GM12878 (cell line): ENCODE measurements around the gene ALOXE3. TPM values are rescaled to one million over a fixed set of nuclear protein-coding genes. Genes with fewer than 3 reads are reported as not detected.

Source experiments
- ATAC-seq: fragments of 200-7000 bp; cut with Tn5 transposase; 3 replicates; pipeline ENCODE4 v1.9.1; 2020; ENCODE audit warnings: mild to moderate bottlenecking, moderate library complexity
- BruUV-seq: library from RNA; stranded (reverse); fragments of 400-500 nt; replicated peaks from 2 replicates; lab custom pipeline; 2021; lab: Mats Ljungman, UMichigan
- CTCF ChIA-PET: fragments of 300-600 bp; sonication (Branson Sonifier 250); formaldehyde crosslinking; extraction: SDS; loops from one replicate; lab custom pipeline; 2021; ENCODE audit warnings: inconsistent platforms; lab: Yijun Ruan, JAX
- POLR2A ChIA-PET: fragments of 350-600 bp; formaldehyde crosslinking; extraction: SDS; loops from one replicate; lab custom pipeline; 2021; ENCODE audit warnings: inconsistent platforms; lab: Charles Lee
- RAD21 ChIA-PET: fragments of 300-600 bp; sonication (Branson Sonifier 250); formaldehyde crosslinking; loops from one replicate; lab custom pipeline; 2023; ENCODE audit warnings: antibody characterized with exemption; ENCODE audit not compliant: unreplicated experiment; lab: Charles Lee
- SMC1A ChIA-PET: fragments of 300-600 bp; sonication (Branson Sonifier 250); formaldehyde crosslinking; loops from one replicate; lab custom pipeline; 2023; ENCODE audit not compliant: unreplicated experiment, uncharacterized antibody; lab: Charles Lee
- DNase-seq: peaks from one replicate; pipeline ENCODE4 v3.0.0-alpha.2; 2011; ENCODE audit warnings: low read depth, low spot score
- FAIRE-seq: peaks from 3 replicates; lab custom pipeline; 2011; peaks lifted over from hg19 to GRCh38; lab: Jason Lieb, UNC
- H2AFZ ChIP-seq: 2 replicates; pipeline ENCODE4 v1.6.0; 2011; ENCODE audit warnings: low read depth, low read length, control low read depth; ENCODE audit not compliant: control insufficient read depth
- H3K27ac ChIP-seq: 2 replicates; pipeline ENCODE4 v1.5.1; 2011; ENCODE audit warnings: control low read depth; ENCODE audit not compliant: control insufficient read depth, insufficient read depth
- H3K27me3 ChIP-seq, 2 experiments: replicated peaks in 1 of 2; 2 replicates each; pipeline versions ENCODE4 v1.6.0 to v1.6.1; 2011; ENCODE audit warnings: low read length in 1 of 2; ENCODE audit not compliant: control insufficient read depth in 2 of 2, insufficient read depth in 2 of 2
- H3K36me3 ChIP-seq, 2 experiments: 2 replicates each; pipeline ENCODE4 v1.5.1; 2011; ENCODE audit warnings: low read length in 1 of 2; ENCODE audit not compliant: control insufficient read depth in 2 of 2, insufficient read depth in 2 of 2
- H3K4me1 ChIP-seq: 2 replicates; pipeline ENCODE4 v1.6.1; 2011; ENCODE audit warnings: mild to moderate bottlenecking, low read length, moderate library complexity, mixed read lengths; ENCODE audit not compliant: control insufficient read depth, insufficient read depth
- H3K4me2 ChIP-seq: 2 replicates; pipeline ENCODE4 v1.6.0; 2011; ENCODE audit warnings: control low read depth; ENCODE audit not compliant: control insufficient read depth, insufficient read depth
- H3K4me3 ChIP-seq: fragments of 200-600 bp; sonication (generic); 2 replicates; pipeline ENCODE4 v1.5.1; 2016
- H3K79me2 ChIP-seq: 2 replicates; pipeline ENCODE4 v1.6.0; 2011; ENCODE audit warnings: low read length; ENCODE audit not compliant: control insufficient read depth, insufficient read depth
- H3K9ac ChIP-seq: 2 replicates; pipeline ENCODE4 v1.8.0; 2011; ENCODE audit warnings: low read length, control low read depth, mixed read lengths; ENCODE audit not compliant: control insufficient read depth, insufficient read depth
- H3K9me3 ChIP-seq: replicated peaks from 3 replicates; pipeline ENCODE4 v1.5.1; 2011; ENCODE audit warnings: mild to moderate bottlenecking, low read length; ENCODE audit not compliant: control insufficient read depth, insufficient read depth
- H4K20me1 ChIP-seq: 2 replicates; pipeline ENCODE4 v1.6.0; 2011; ENCODE audit not compliant: control insufficient read depth, insufficient read depth
- CBX3 ChIP-seq: fragments of 200-600 bp; sonication (generic); IDR thresholded peaks from 2 replicates; pipeline ENCODE4 v1.6.1; 2016; ENCODE audit warnings: low read depth, borderline replicate concordance
- CHD2 ChIP-seq: IDR thresholded peaks from 2 replicates; pipeline ENCODE4 v1.6.1; 2011; ENCODE audit warnings: low read depth, low read length, improper control_type of control experiment, borderline replicate concordance
- EGR1 ChIP-seq, 2 experiments: IDR thresholded peaks; 1 replicate in 1 of 2; 2 replicates in 1 of 2; pipeline ENCODE4 v1.6.1; 2011 to 2012; ENCODE audit warnings: low read depth in 2 of 2, low read length in 2 of 2, borderline replicate concordance in 1 of 2, mild to moderate bottlenecking in 1 of 2, moderate library complexity in 1 of 2
- ESRRA ChIP-seq: IDR thresholded peaks from 2 replicates; pipeline ENCODE4 v1.6.1; 2012; ENCODE audit warnings: mild to moderate bottlenecking, low read length, improper control_type of control experiment
- IRF4 ChIP-seq: IDR thresholded peaks from 2 replicates; pipeline ENCODE4 v1.6.1; 2011; ENCODE audit warnings: low read depth, low read length
- JUNB ChIP-seq: IDR thresholded peaks from 2 replicates; pipeline ENCODE4 v1.6.1; 2016; ENCODE audit warnings: antibody characterized with exemption, mild to moderate bottlenecking
- KLF5 ChIP-seq: fragments of 450-650 bp; IDR thresholded peaks from 2 replicates; pipeline ENCODE4 v1.6.1; 2014; ENCODE audit warnings: mild to moderate bottlenecking; ENCODE audit not compliant: partially characterized antibody
- NFXL1 ChIP-seq: fragments of 450-650 bp; IDR thresholded peaks from 2 replicates; pipeline ENCODE4 v1.6.1; 2017; ENCODE audit warnings: antibody characterized with exemption, mild to moderate bottlenecking, borderline replicate concordance
- NFYB ChIP-seq: IDR thresholded peaks from 2 replicates; pipeline ENCODE4 v1.6.1; 2011; ENCODE audit warnings: low read depth, mild to moderate bottlenecking, low read length, improper control_type of control experiment, moderate library complexity; ENCODE audit not compliant: insufficient read depth
- NKRF ChIP-seq: fragments of 450-650 bp; conservative IDR thresholded peaks from 2 replicates; pipeline ENCODE4 v1.6.1; 2017; ENCODE audit warnings: mild to moderate bottlenecking, moderate library complexity
- RBBP5 ChIP-seq: fragments of 200-600 bp; sonication (generic); conservative IDR thresholded peaks from 2 replicates; pipeline ENCODE4 v1.6.1; 2016
- SUPT20H ChIP-seq: IDR thresholded peaks from 2 replicates; pipeline ENCODE4 v1.6.1; 2011; ENCODE audit warnings: low read depth, mild to moderate bottlenecking, low read length, moderate library complexity, borderline replicate concordance; ENCODE audit not compliant: control insufficient read depth
- TAF1 ChIP-seq: IDR thresholded peaks from 2 replicates; pipeline ENCODE4 v1.6.1; 2011; ENCODE audit warnings: mild to moderate bottlenecking, low read depth, low read length, borderline replicate concordance
- TARDBP ChIP-seq: IDR thresholded peaks from 2 replicates; pipeline ENCODE4 v1.6.1; 2016; ENCODE audit warnings: borderline replicate concordance
- TBL1XR1 ChIP-seq: IDR thresholded peaks from 2 replicates; pipeline ENCODE4 v1.6.1; 2012; ENCODE audit warnings: low read depth, low read length, improper control_type of control experiment
- WGBS: methylation state at CpG from one replicate; pipeline ENCODE4 v1.1.6; 2016; ENCODE audit warnings: low lambda C conversion rate; ENCODE audit not compliant: insufficient replicate concordance, insufficient coverage; ENCODE audit errors: missing lambda C conversion rate; 5-methylcytosine and 5-hydroxymethylcytosine counted together
- in situ Hi-C: fragments of 300-500 bp; cut with MboI; formaldehyde crosslinking; loops from 9 replicates; pipeline ENCODE4 v1.14.3; 2018; ENCODE audit warnings: mixed read lengths
- intact Hi-C: fragments of 100-400 bp; cut with micrococcal nuclease; formaldehyde crosslinking; loops from one replicate; pipeline ENCODE4 v1.14.2; 2022; ENCODE audit not compliant: unreplicated experiment
- polyA plus RNA-seq, 11 experiments: library from polyadenylated mRNA; depleted of rRNA in 4 of 11; unstranded in 6 of 11; stranded (reverse) in 5 of 11; fragments of >200 nt; fragmentation: Nextera tagmentation in 4 of 11; fragmentation: Illumina TruSeq in 1 of 11; extraction: Ambion mirVana in 4 of 11; extraction: Trizol in 1 of 11; gene quantifications; 1 replicate in 1 of 11; 2 replicates in 10 of 11; pipeline versions ENCODE4 v1.2.1 to v1.2.3, GENCODE V29; 2011 to 2016; ENCODE audit warnings: inconsistent platforms in 2 of 11, missing spikeins in 2 of 11, low read depth in 1 of 11
- total RNA-seq, 4 experiments: library from RNA; depleted of rRNA in 3 of 4; stranded (reverse); fragments of >200 nt in 3 of 4; fragmentation: Illumina TruSeq in 1 of 4; extraction: Trizol in 1 of 4; gene quantifications; 2 replicates each; pipeline versions ENCODE4 v1.2.1 to v1.2.3, GENCODE V29; 2013 to 2021
- TF ChIP-seq, protein P1 (sequence below): fragments of 150-350 bp; IDR thresholded peaks from 2 replicates; pipeline ENCODE4 v1.6.1; 2016; ENCODE audit warnings: low read depth, low read length
- TF ChIP-seq, protein P2 (sequence below): fragments of 450-650 bp; IDR thresholded peaks from 2 replicates; pipeline ENCODE4 v1.6.1; 2017; ENCODE audit warnings: borderline replicate concordance

Gene ALOXE3
- total and polyA plus RNA-seq, 10 of the 15 experiments (the other 5 are each of a cell fraction or from before 2014, with no cell fraction given): 0.04 TPM; not detected in 9

- TF ChIP-seq, protein P1, sequence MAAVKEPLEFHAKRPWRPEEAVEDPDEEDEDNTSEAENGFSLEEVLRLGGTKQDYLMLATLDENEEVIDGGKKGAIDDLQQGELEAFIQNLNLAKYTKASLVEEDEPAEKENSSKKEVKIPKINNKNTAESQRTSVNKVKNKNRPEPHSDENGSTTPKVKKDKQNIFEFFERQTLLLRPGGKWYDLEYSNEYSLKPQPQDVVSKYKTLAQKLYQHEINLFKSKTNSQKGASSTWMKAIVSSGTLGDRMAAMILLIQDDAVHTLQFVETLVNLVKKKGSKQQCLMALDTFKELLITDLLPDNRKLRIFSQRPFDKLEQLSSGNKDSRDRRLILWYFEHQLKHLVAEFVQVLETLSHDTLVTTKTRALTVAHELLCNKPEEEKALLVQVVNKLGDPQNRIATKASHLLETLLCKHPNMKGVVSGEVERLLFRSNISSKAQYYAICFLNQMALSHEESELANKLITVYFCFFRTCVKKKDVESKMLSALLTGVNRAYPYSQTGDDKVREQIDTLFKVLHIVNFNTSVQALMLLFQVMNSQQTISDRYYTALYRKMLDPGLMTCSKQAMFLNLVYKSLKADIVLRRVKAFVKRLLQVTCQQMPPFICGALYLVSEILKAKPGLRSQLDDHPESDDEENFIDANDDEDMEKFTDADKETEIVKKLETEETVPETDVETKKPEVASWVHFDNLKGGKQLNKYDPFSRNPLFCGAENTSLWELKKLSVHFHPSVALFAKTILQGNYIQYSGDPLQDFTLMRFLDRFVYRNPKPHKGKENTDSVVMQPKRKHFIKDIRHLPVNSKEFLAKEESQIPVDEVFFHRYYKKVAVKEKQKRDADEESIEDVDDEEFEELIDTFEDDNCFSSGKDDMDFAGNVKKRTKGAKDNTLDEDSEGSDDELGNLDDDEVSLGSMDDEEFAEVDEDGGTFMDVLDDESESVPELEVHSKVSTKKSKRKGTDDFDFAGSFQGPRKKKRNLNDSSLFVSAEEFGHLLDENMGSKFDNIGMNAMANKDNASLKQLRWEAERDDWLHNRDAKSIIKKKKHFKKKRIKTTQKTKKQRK: no peak
- no peak for TF ChIP-seq EGR1 (IDR thresholded peaks at IDR 0.05; ENCODE audit: borderline replicate concordance in 1 of 2, low read depth in 2 of 2, low read length in 2 of 2)
- TF ChIP-seq CBX3: no peak
- TF ChIP-seq RBBP5: no peak
- no peak for TF ChIP-seq KLF5
- no peak for TF ChIP-seq TBL1XR1
Observed at GRCh38 chr17:8089728-8090127, 28.6 kb downstream of the ALOXE3 start (continued).

- Histone ChIP-seq H3K4me2 (no peak overlapping the region), H2AFZ (no peak overlapping the region), H3K4me1 (peaks cover 8% of the 10 kb centered on the region), H3K4me3 (no peak overlapping the region), H3K9ac (no peak overlapping the region), H3K79me2 (no peaks in the 10 kb centered on the region), H3K9me3 (no peaks in the 10 kb centered on the region; the same call in 2 of the 3 replicates), H4K20me1 (no peaks in the 10 kb centered on the region), H3K27ac (no peak overlapping the region), H3K27me3 (peaks cover 0 to 3% of the 10 kb centered on the region in 2 experiments; a peak in 2 of 4 replicates), H3K36me3 (no peaks in the 10 kb centered on the region)
- CTCF ChIA-PET: interaction anchor here (1.1 to 9.2 kb wide), 4 partner anchors 9 to 28 kb away, joined by 3 to 189 read pairs (median 52); no protein-coding TSS in a partner anchor
- SMC1A ChIA-PET: interaction anchor here (1.0 kb wide), 1 partner anchor 25 kb away, joined by 3 read pairs; no protein-coding TSS in a partner anchor
- POLR2A ChIA-PET: interaction anchor here (0.7 to 1.0 kb wide), 2 partner anchors 13 to 299 kb away, joined by 3 to 4 read pairs; no protein-coding TSS in a partner anchor
- intact Hi-C loops (no loop called here), in situ Hi-C loops (no loop called here)
- ATAC-seq (no peak), DNase-seq (no peak), FAIRE-seq (no peak)
- BruUV-seq: no TSS peak
- RAD21 ChIA-PET: interaction anchor here (0.7 to 1.2 kb wide), 2 partner anchors 9 to 20 kb away, joined by 3 read pairs; no protein-coding TSS in a partner anchor
- 59% methylated on average over 4 of the region's 5 CpGs for WGBS
- TF ChIP-seq IRF4 (no peak), TAF1 (no peak), TARDBP (no peak), NFYB (no peak), ESRRA (no peak), SUPT20H (no peak), NKRF (no peak), CHD2 (no peak), NFXL1 (no peak), JUNB (no peak)
- TF ChIP-seq, protein P2, sequence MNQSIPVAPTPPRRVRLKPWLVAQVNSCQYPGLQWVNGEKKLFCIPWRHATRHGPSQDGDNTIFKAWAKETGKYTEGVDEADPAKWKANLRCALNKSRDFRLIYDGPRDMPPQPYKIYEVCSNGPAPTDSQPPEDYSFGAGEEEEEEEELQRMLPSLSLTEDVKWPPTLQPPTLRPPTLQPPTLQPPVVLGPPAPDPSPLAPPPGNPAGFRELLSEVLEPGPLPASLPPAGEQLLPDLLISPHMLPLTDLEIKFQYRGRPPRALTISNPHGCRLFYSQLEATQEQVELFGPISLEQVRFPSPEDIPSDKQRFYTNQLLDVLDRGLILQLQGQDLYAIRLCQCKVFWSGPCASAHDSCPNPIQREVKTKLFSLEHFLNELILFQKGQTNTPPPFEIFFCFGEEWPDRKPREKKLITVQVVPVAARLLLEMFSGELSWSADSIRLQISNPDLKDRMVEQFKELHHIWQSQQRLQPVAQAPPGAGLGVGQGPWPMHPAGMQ: no peak
Observed at GRCh38 chr17:8087952-8088230, 30.4 kb downstream of the ALOXE3 start.
